GM18867 (cell line): ENCODE data around the gene BFSP2.
A peak's percentile ranks its signal among the peaks of the same experiment; 100 is the strongest.

Source experiments
- ATAC-seq: cut with Tn5 transposase; IDR thresholded peaks from one replicate; pipeline ENCODE4 v1.9.1; 2021; ENCODE audit warnings: mild to moderate bottlenecking, moderate library complexity; ENCODE audit not compliant: unreplicated experiment

The BFSP2 gene

GRCh38 chr3:133413161-133414020 lies 13.5 kb downstream of the BFSP2 start:
- no peak for ATAC-seq

GRCh38 chr3:133414021-133414392 lies 14.2 kb downstream of the BFSP2 start:
- ATAC-seq = no peak

- ATAC-seq = no peak
Observed at GRCh38 chr3:133418361-133418760, 18.5 kb downstream of the BFSP2 start.

GRCh38 chr3:133419151-133419909 lies 19.5 kb downstream of the BFSP2 start:
- no peak for ATAC-seq

GRCh38 chr3:133424937-133425869 lies 25.3 kb downstream of the BFSP2 start:
- ATAC-seq = peak; percentile 75

- ATAC-seq = no peak
Observed at GRCh38 chr3:133425898-133426297, 26.0 kb downstream of the BFSP2 start.

GRCh38 chr3:133426721-133427120 lies 26.9 kb downstream of the BFSP2 start:
- ATAC-seq = no peak

GRCh38 chr3:133428552-133428951 lies 28.7 kb downstream of the BFSP2 start:
- ATAC-seq = no peak

GRCh38 chr3:133429063-133429462 lies 29.2 kb downstream of the BFSP2 start:
- ATAC-seq = no peak

GRCh38 chr3:133439563-133439962 lies 39.7 kb downstream of the BFSP2 start:
- ATAC-seq = no peak

GRCh38 chr3:133440652-133441051 lies 40.8 kb downstream of the BFSP2 start:
- no peak for ATAC-seq

- peak; percentile 84 for ATAC-seq
Observed at GRCh38 chr3:133441867-133442270, 42.0 kb downstream of the BFSP2 start.

GRCh38 chr3:133442518-133442917 lies 42.7 kb downstream of the BFSP2 start:
- ATAC-seq = no peak

GRCh38 chr3:133443649-133444422 lies 44.0 kb downstream of the BFSP2 start:
- ATAC-seq = no peak

GRCh38 chr3:133444423-133444774 lies 44.5 kb downstream of the BFSP2 start:
- no peak for ATAC-seq

GRCh38 chr3:133445108-133445507 lies 45.3 kb downstream of the BFSP2 start:
- no peak for ATAC-seq

- peak; percentile 29 for ATAC-seq
Observed at GRCh38 chr3:133447750-133448477, 48.1 kb downstream of the BFSP2 start.

- peak; percentile 90 for ATAC-seq
Observed at GRCh38 chr3:133448478-133449122, 48.7 kb downstream of the BFSP2 start.

GRCh38 chr3:133451309-133451708 lies 51.5 kb downstream of the BFSP2 start:
- ATAC-seq = no peak
